GM19324 (cell line): ENCODE measurements around the gene SEMG1.

Source experiments
- ATAC-seq: cut with Tn5 transposase; IDR thresholded peaks from one replicate; pipeline ENCODE4 v1.9.1; 2021; ENCODE audit warnings: mild to moderate bottlenecking, moderate library complexity; ENCODE audit not compliant: unreplicated experiment, low FRiP score

Gene SEMG1, protein sequence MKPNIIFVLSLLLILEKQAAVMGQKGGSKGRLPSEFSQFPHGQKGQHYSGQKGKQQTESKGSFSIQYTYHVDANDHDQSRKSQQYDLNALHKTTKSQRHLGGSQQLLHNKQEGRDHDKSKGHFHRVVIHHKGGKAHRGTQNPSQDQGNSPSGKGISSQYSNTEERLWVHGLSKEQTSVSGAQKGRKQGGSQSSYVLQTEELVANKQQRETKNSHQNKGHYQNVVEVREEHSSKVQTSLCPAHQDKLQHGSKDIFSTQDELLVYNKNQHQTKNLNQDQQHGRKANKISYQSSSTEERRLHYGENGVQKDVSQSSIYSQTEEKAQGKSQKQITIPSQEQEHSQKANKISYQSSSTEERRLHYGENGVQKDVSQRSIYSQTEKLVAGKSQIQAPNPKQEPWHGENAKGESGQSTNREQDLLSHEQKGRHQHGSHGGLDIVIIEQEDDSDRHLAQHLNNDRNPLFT

DNA sequence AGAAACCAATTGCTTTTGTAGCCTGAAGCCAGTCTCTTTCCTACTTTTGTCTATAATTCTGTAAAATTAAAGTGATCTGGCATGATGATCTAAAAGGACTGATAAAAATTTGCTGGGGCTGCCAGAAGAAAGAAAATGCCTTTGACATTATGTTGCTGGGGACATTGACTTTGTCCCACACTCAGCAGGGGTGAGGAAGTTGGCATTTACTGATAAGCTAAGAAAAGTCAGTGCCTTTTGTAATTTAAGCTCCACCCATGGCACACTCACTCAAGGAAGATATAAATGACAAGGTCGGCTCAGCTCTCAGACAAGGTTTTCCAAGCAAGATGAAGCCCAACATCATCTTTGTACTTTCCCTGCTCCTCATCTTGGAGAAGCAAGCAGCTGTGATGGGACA is at the start of gene SEMG1:
SEMG1 (plus strand) TSS at position 309 of the 400 bp plus-strand sequence; CDS start at position 330, 21 bp downstream.
- ATAC-seq = no peak

DNA sequence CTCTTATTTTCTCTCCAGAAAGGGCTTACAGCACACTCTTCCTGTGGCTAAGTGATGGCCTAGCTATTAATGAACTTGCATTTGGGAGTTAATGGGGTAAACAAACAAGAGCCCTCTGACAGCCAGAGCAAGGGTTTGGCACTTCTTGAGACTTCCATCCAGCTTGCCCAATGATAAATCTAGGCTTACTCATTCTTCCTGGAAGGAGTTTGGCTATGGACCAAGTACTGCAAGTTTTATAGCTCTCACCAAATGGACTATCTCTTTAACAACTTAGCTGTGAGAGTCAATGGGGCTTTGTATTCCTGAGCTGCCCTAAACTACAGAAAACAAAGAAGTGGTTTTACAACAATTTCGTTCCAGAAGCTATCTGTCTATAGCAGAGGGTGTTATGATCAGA is 48.9 kb upstream of the SEMG1 start:
- no peak for ATAC-seq

DNA sequence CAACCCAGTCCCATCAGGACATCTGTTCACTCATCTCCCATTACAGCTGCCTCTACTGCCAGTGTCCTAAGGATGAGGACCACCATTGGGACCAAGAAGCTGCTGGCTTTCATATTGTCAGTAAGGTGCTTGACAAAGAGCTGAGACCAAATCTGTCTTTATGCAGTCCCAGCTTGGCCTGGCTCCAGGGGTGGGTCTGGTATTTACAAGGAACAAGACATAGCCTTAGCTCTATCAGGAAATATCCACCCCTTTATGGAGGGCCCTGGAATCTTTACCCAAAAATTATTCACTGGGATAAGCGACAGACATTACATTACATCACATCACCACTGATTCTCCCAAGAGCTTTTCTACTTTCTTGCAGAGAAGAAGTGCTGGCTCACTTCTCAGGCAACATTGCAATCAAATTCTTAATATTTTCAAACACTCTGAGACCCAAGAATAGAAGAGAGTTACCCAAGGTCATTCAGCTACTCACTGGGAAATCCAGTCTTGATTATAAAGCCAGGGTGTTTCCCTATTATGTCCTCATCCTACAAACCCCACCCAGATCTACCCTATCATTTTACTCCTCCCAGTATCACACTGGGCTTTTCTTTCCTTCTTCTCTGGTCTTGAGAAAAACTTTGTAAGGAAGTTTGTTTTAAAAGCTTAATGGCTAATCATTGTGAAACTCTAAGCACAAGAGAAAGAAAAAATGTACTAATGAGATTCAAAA is 43.6 kb upstream of the SEMG1 start:
- ATAC-seq = no peak

DNA sequence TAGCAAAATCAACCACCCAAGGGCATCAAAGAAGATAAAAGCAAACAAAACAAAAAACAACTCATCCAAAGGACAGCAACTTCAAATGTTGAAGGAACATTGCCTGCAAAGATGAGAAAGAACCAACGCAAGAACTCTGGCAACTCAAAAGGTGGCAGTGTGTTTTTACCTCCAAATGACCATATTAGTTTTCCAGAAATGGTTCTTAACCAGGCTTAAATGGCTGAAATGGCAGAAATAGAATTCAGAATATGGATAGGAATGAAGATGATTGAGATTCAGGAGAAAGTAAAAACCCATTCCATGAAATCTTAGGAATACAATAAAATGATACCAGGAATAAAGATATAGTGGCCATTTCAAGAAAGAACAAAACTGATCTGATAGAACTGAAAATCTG is 41.9 kb upstream of the SEMG1 start:
- no peak for ATAC-seq

DNA sequence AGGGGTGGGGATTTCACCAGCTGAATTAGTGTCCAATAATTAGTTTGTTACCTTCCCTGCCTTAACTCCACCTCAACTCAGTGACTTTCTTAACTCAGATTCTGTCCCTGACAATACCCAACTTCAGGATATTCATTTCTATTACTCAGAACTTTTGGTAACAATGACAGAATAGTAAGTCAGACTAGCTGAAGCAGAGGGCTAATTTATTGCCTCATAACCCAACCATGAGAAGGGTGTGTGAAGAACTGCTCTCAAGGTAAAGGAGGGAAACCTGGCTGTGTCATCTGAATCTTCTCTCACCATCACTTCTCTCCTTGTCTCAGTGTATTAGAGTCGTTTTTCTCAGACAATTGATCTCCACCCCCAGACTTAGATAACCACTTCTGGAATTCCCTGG is 33.3 kb upstream of the SEMG1 start:
- no peak for ATAC-seq

DNA sequence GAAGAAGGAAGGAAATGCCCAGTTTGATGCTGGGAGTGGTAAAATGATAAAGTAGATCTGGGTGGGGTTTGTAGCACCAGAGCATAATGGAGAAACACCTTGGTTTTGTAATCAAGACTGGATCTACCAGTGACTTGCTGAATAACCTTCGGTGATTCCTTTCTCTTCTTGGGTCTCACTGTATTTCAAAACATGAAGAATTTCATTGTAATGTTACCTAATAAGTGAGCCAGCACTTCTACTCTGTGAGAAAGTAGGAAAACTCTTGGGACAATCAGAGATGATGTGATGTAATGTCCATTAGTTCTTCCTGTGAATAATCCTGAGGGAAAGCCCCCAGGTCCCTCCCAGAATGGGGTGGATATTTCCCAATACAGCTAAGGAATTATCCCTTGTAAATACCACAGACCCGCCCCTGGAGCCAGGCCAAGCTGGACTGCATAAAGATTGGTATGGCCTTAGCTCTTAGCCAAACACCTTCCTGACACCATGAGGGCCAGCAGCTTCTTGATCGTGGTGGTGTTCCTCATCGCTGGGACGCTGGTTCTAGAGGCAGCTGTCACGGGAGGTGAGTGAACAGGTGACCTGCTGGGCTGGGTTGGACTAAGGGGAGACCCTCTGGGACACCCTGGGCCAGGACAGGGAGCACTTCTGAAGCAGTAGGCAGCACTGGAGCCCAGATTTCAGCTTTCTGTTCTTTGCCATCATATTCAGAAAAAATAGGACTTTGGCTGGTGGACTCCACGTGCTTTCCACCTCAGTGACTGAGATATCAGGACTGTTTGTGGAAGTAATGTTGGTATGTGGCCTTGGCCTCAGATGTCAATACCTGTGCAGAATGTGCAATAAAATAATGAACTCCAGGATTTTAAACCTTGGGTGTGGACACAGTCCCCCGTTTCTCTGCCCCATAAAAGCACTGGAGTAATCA is 32.1 kb upstream of the SEMG1 start, which contains the start of gene PI3:
PI3 (plus strand) TSS at position 469 of the 931 bp plus-strand sequence; CDS start at position 490, 21 bp downstream.
- no peak for ATAC-seq

DNA sequence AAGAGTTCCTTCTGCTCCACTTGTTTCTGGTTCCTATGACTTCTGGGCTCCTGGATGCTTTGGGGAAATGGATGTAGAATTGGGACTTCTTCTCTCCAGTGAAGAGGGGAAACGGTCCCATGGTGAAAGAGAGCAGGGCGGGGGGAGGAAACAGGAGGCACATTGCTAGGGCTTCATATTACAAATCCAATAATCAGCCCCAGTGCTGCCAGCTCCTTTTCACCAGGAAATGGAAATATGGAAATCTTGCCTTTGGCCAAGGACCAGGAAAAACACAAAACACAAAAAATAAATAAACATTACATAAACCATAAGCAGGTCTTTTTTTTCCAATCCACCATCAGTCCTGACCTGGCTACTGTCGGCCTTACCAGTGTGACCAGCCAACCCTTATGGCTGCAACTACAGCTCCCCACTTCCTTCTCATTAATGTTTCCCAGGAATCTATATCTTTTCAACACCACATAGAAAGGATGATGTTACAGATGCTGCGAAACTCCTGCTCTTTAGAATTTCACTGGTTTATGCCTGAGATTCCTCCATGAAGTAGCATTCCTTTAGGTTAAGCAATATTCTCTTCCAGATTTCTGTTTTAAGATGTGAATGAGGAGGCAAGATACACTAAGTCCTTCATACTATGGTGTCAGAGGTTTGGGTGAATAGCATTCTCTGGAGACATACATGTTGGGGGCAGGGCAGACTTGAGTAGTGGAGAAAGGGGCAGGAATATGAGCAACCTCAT is 30.1 kb upstream of the SEMG1 start:
- ATAC-seq = no peak

DNA sequence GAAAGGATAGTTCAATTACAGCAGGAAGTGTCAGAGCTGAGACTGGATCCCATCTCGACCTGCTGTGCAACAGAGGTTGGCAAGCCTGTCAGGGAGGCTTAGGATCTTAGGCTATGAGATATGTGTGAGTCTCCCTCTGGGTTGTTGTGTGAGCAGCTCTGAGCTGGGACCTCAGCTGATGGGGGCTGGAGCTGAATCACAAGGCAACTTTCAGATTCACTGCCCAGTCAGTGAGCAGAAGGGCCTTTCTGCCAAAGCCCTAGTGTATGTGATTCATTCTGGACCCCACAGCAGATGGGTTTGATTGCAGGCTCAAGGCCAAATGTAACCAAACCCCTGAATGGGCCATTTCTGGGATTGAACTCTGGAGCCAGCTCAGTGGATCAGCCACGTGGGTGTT is 27.7 kb upstream of the SEMG1 start:
- ATAC-seq = no peak

DNA sequence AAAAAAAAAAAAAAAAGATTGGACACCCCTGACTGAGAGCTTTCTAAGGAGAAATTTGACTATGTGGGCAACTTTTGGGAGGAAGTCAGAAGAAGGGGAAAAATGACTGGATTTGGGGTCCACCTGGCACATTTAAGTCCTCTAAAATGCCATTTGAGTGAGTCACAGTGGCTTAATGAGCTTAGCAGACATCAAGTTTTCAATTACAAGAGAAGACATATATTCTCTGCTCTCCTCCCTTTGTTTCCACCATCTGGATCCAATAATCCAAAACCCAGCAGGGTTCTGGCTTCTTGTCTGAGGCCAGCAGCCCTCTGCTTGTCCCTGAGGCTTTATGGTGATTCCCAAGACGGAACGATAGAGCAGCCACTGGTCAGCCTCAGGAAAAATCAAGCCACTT is 25.2 kb upstream of the SEMG1 start:
- ATAC-seq = no peak

DNA sequence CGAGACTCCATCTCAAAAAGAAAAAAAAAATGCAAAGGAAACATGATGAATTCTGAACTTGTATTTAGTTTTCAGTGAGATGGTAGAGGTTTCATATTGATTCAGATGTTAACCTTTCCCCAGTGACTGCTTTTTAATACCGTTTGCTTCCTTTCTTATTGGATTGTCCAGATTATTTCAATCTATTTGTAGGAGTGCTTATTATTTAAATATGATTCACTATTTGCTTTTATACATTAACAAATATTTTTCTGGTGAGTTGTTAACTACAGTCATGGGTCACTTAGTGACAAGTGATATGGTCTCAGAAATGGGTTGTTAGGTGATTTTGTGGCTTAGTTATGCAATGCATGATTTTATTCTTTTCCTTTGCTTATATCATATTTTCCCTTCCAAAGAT is 23.7 kb upstream of the SEMG1 start:
- no peak for ATAC-seq

DNA sequence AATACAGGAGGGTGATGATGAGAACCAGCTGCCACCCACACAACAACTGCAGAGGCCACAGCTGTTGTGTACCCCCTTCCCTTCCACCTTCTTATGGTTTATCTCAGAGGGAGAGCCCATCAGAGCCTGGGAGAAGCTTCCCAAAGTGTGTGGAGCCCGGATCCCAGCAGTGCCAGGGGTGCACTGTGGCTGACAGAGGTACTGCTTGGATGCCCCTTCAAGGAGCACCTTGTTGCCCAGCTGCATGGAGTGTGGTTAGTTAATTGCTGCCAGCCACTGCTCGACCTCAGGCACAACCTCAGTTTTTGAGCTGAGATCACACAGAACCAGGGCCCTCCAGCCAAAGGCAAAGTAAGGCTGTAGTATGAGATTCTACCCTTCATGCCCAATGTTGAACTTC is 19.1 kb upstream of the SEMG1 start:
- no peak for ATAC-seq

DNA sequence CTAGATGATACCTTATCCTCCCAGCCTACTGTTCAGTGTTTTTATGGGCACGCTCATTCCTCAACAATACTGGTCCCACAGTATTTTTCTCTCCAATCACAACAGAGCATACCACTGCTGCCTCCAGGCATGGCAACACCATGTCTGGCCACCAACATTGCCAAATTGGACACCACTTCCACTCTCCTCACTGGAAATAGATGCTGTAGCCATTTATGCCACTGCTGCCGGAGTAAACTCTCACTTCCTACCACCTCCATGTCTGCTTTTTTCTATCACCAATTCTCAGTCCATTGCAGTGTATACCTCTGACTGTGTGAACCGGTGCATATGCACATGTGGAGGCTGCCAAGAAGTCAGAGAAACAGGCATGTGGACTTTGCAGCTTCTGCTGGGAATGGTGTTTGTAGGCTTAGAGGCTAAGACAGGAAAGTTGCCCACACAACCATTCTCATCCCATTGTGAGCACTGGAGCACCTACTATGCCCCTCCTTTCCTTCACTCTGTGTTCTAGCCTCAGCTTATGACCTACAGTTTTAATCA is 17.7 kb upstream of the SEMG1 start:
- no peak for ATAC-seq

DNA sequence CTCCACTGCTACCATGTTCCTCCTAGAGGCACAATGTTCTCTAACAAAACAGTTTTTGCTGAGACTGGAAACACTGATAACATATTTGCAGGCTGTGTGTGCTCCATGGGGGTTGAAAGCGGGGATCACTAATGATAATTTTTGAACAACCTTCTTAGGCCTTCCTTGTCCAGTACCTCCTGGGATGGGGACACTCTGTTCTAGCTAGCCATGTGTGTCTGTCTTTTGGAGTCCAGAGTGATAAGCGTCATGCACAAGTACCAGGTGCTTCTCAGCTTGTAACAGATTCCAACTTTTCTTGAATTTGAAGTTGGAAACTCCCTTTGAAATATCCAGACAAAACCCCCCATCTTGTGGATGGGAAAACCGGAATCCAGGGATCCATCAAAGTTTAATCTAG is 17.0 kb upstream of the SEMG1 start:
- ATAC-seq = no peak

DNA sequence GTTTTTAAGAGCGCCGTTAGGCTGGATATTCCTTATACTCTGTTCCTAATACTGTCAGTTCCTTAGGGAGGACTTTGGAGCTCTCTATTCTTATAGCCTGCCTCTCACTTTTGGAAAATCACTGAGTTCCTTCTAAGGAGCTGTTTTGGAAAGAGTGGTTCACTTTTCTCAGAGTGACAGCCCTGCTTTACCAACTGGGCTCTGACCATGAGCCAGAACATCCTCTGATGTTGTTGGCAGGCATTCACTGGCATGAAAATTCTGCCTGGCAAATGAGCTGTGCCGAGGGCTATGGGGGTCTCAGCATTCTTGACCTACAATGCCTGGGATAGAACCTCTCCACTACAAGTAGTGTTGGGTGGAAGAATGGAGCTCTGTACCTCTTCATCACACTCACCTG is 14.9 kb upstream of the SEMG1 start:
- ATAC-seq = no peak

DNA sequence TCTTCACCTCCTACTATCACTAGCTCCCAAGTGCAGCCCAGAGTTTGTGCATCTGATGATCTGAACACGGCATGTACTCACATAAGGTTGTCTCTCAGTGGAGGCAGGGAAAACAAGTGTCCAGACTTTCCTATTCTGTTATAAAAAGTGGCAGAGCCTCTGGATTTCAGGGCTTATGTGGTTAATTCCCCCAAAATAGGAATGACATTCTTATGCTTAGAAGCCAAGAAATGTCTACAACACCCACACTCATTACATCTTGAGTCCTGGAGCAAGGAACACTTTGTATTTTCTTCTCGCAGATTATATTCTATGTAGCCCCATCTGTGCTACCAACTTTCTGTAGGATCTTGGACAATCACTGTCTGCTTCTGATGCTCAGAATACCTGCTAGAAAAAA is 13.5 kb upstream of the SEMG1 start:
- ATAC-seq = no peak

DNA sequence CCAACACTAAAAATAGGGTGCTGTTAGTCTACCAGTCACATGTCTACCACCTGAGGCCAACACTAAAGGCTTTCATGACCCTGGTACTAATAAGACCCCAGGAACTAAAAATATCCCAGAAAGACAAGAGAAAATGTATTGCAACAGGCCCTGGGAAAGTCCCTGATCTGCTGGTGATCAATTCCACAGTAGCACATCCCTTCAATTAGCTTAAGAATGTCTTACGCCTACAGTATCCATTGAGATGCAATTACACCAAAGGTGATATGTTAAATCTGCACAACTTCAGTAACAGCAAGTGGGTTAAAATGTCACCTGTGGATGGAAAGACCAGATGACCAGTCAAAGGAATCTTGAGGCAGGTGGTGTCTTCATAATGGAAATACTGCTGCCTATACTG is 3.1 kb downstream of the SEMG1 start:
- ATAC-seq = no peak

DNA sequence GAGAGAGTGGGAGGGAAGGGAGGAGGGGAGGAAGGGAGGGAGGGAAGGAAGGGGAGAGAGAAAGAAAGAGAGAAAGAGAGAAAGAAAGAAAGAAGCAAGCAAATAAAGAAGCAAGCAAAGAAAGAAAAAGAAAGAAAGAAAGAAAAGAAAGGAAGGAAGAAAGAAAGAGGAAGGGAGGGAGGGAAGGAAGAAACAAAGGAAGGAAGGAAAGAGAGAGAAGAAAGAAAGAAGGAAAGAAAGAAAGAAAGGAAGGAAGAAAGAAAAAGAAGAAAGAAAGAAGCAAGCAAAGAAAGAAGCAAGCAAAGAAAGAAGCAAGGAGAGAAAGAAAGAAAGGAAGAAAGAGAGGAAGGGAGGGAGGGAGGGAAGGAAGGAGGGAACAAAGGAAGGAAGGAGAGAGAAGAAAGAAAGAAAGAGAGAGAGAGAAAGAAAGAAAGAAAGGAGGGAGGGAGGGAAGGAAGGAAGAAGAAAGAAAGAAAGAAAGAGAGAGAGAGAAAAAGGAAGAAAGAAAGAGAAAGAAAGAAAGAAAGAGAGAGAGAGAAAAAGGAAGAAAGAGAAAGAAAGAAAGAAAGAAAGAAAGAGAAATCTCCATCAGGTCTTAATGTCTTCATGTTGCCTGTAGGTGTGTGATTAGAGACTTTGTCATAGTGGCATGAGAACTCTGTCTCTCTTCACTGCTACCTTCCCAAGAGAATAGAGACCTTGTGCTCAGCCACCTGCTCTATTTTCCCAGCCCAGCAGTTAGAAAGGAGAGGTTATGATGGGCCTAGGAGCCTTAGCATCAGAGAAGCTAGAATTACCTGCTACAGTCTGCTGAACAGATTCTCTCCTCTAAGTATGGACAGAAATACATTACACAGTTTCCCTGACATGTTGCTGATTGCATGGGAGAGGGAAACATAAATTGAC is 5.0 kb downstream of the SEMG1 start:
- ATAC-seq = no peak

DNA sequence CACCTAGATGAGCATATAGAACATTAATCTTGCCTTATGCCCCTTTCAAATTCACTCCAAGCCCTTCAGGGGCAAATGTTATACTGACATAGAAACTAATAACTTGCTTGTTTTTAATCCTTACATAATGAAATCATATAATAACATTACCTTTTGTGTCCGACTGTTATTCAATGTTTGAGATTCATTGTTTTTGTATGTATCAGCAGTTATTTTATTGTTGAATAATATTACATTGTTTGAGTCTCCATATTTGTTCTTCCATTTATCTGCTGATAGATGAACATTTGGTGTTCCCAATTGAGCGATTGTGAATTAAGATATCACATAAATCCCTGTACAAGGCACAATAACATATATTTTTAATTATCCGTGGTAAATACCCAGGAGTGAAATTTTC is 6.0 kb downstream of the SEMG1 start:
- ATAC-seq = no peak

DNA sequence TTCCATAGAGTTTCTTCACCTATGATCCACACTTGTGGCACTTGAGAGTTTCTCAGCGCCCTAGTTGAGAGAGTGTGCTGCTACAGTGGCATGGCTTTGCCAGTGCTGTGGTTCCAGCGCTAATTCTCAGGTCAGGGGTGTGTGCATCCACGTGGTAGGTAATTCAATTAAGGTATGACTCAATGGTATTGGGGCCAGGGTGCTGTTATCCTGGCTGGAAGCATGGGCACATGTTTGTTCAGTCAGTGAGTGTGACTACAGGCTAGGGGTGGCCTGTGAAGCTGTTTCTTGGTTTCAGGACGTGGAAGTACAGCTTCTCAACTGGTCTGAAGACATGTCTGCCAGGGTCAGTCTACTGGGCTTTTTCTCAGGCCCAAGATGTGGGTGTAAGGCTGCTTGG is 11.3 kb downstream of the SEMG1 start:
- no peak for ATAC-seq
